OCI-M1 (cell line): ENCODE data around the gene TMEM88.
A peak's percentile ranks its signal among the peaks of the same experiment; 100 is the strongest.
"Not testable (repeated sequence)": the region's sequence is repeated elsewhere in the genome, so short reads cannot be mapped to it uniquely, and the experiment has no call there.

Source experiments
- DNase-seq: peaks from one replicate; lab custom pipeline; 2025; lab: John Stamatoyannopoulos, UW

The TMEM88 gene

GRCh38 chr17:7856011-7856810 is 1.3 kb downstream of the TMEM88 start:
- DNase-seq: peak; percentile 90

- peak; percentile 99 for DNase-seq
These were observed 2.2 kb downstream of the TMEM88 start, which contains the start of gene NAA38 for GRCh38 chr17:7856811-7857712. NAA38 (minus strand) TSS chr17:7857559; CDS start chr17:7857463, 96 bp downstream.

- peak; percentile 99 for DNase-seq
These were observed 3.1 kb downstream of the TMEM88 start, which contains the start of gene CYB5D1 for GRCh38 chr17:7857713-7858521. CYB5D1 (plus strand) TSS chr17:7858003; CDS start chr17:7858135, 132 bp downstream.

GRCh38 chr17:7858522-7858810 is 3.6 kb downstream of the TMEM88 start:
- peak; percentile 74 for DNase-seq

GRCh38 chr17:7859028-7859427 is 4.2 kb downstream of the TMEM88 start:
- DNase-seq: no peak

- peak; percentile 69 for DNase-seq
These were observed 8.0 kb downstream of the TMEM88 start for GRCh38 chr17:7862692-7863437.

GRCh38 chr17:7864384-7864783 is 9.5 kb downstream of the TMEM88 start:
- not testable (repeated sequence) for DNase-seq

- DNase-seq: no peak
These were observed 10.3 kb downstream of the TMEM88 start for GRCh38 chr17:7864995-7865650.

GRCh38 chr17:7867881-7868329 is 13.0 kb downstream of the TMEM88 start:
- DNase-seq: no peak

GRCh38 chr17:7873051-7873450 is 18.2 kb downstream of the TMEM88 start:
- no peak for DNase-seq

GRCh38 chr17:7875804-7876370 is 21.0 kb downstream of the TMEM88 start:
- DNase-seq: no peak

GRCh38 chr17:7878234-7878633 is 23.4 kb downstream of the TMEM88 start:
- no peak for DNase-seq

- DNase-seq: peak; percentile 77
These were observed 25.4 kb downstream of the TMEM88 start for GRCh38 chr17:7880076-7880868.

GRCh38 chr17:7881276-7882054 is 26.6 kb downstream of the TMEM88 start:
- peak; percentile 74 for DNase-seq

- no peak for DNase-seq
These were observed 27.2 kb downstream of the TMEM88 start for GRCh38 chr17:7882068-7882467.

- DNase-seq: no peak
These were observed 27.8 kb downstream of the TMEM88 start for GRCh38 chr17:7882629-7883028.

- DNase-seq: peak; percentile 74
These were observed 29.0 kb downstream of the TMEM88 start for GRCh38 chr17:7883781-7884386.
